Fibroblast of peridontal ligament (primary cell): ENCODE data around the gene SLX9.

Source experiments
- DNase-seq: peaks from one replicate; pipeline ENCODE4 v3.0.0-alpha.2; 2010; ENCODE audit errors: extremely low read depth

The SLX9 gene

GRCh38 chr21:44930543-44930981 is 9.3 kb upstream of the SLX9 start:
- DNase-seq, result peak; percentile 8

GRCh38 chr21:44931137-44931500 is 8.7 kb upstream of the SLX9 start:
- DNase-seq, result peak; percentile 34

DNA sequence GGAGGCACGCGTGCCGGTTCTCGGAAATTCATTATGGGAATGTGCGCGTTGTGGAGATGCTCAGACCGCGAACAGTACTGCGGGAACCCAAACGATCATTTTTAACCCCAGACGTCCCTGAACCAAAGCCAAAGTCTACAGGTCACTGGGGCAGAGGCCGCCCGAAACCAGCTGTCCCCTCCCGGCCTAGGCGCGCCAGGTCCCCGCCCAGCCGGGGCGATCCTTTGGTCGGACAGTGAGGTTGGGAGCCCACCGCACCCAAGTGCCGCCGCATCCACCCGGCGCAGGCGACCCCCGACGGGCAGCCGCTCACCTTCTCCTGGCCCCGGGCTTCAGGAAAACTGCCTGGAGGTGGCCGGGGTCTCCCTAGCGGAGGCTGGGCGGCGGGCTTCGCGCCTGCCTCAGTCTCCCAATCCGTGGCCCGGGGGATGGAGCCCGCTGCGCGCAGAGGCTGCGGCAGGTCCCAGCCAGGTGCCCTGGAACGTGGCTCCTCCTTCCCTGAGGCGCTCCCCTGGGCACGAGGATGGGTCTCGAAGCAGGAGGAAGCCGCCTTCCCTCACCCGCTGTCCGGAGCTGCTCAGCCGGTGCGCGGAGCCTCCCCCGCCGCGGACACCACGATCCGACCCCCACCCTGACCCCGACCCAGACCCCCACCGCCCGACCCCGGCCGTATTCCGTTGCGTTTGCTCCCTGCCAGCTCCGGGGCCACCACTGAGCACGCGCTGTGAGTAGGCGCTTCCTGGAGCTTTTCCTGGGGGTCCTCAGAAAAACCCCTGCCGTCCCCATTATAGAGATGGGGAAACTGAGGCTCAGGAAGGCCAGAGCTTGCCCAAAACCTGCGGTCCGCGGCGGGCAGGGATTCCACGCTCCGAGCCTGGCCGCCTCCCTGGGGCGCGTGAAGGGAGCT is 8.1 kb upstream of the SLX9 start:
- DNase-seq, result no peak

DNA sequence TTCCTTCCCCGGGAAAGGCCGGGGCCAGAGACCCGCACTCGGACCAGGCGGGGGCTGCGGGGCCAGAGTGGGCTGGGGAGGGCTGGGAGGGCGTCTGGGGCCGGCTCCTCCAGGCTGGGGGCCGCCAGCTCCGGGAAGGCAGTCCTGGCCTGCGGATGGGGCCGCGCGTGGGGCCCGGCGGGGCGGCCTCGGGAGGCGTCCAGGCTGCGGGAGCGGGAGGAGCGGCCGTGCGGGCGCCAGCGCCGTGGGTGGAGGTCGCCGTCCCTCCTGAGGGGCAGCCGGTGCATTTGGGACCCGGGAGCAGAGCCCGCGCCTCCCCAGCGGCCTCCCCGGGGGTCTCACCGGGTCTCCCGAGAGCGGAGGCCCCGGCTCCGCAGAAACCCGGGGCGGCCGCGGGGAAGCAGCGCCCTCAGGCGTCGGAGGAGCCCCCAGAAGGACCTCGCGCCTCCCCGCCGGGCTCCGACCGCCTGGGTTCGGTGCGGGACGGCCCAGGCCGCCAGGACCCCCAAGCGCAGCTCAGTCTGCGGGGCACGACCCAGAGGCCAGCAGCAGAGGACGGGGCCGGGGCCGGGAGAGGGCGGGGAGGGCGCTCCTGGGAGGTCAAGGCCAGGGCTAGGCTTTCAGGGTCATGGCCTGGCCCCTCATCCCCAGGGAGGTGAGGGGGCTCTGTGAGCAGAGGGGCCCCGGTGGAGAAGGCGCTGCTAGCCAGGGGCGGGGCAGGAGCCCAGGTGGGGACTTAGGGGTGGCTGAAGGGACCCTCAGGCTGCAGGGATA is 7.2 kb upstream of the SLX9 start:
- DNase-seq, result peak; percentile 6

GRCh38 chr21:44933199-44933917 is 6.5 kb upstream of the SLX9 start:
- DNase-seq, result no peak

GRCh38 chr21:44933918-44934260 is 5.9 kb upstream of the SLX9 start:
- no peak for DNase-seq

DNA sequence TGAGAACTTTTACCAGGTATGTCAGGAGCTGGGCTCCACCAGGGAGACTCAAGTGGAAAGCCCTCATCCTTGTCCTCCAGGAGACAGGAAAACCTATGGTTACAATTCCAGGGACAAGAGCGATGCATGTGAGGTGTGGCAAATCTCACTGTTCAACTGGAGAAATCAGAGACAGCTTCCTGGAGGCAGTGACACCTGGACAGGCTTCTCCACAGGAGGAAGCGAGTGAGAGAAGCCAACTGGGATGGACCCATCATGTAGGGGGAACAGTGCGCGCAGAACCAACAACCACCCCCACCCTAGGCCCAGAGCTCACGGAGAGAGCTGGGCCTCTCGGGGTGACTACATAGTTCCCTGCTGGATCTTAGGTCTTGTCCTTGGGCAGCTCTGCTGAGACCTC is 5.6 kb upstream of the SLX9 start:
- no peak for DNase-seq

- DNase-seq, result no peak
These were observed 4.9 kb upstream of the SLX9 start for GRCh38 chr21:44934797-44935532.

DNA sequence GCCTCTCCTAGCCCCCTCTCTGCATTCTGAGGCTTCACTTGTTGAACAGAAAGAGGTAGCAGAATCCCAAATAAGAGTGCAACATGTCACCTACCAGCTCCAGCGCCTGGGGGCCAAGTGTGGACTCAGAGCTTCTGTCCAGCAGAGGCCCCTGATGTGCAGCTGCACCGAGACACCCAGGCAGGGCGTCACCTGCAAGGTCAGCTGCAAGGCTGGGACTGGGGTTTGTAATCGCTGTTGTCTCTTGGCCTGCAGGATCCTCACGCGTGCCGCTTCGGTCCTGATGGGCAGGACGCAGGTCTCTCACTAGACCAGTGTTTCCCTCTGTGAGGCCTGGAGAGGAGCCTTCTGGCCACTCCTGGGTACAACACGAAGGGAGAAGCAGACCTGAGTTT is 4.3 kb upstream of the SLX9 start:
- DNase-seq, result no peak

DNA sequence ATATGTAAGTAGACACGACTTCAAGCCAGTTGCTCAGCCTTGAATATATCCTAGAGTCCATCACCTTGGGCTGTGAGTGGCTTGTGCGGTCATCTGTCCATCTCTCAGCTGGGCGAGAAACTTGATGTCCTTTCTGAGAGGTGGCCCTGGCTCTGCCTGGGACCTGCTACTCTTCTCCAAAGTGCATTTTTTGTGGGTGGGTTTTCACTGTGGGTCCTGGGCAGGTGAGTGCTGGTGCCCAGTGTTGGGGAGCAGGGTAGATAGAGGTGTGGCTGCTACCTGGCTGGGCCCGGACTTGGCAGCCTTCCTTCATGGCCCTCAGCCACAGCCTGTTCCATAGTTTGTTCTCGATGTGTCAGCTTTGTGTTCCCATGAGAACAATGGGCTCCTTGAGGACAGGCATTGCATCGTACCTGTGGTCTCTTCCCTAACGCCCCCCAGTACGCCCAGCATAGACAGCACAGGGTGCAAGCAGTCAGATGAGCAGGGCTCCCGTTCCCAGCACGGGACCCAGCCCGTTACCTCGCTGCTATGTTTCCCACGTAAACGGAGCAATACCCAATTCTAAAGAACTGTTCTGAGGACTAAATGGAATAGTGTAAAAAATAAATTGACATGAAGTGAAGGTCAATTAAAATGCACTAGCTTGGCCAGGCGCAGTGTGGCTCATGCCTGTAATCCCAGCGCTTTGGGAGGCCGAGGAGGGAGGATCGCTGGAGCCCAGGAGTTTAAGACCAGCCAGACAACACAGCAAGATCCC is 877 bp upstream of the SLX9 start:
- no peak for DNase-seq

GRCh38 chr21:44940116-44940631 is 345 bp downstream of the SLX9 start:
- no peak for DNase-seq

GRCh38 chr21:44941567-44941966 is 1.7 kb downstream of the SLX9 start:
- DNase-seq, result no peak

GRCh38 chr21:44942566-44942965 is 2.7 kb downstream of the SLX9 start:
- no peak for DNase-seq

GRCh38 chr21:44943005-44943685 is 3.3 kb downstream of the SLX9 start:
- DNase-seq, result no peak

DNA sequence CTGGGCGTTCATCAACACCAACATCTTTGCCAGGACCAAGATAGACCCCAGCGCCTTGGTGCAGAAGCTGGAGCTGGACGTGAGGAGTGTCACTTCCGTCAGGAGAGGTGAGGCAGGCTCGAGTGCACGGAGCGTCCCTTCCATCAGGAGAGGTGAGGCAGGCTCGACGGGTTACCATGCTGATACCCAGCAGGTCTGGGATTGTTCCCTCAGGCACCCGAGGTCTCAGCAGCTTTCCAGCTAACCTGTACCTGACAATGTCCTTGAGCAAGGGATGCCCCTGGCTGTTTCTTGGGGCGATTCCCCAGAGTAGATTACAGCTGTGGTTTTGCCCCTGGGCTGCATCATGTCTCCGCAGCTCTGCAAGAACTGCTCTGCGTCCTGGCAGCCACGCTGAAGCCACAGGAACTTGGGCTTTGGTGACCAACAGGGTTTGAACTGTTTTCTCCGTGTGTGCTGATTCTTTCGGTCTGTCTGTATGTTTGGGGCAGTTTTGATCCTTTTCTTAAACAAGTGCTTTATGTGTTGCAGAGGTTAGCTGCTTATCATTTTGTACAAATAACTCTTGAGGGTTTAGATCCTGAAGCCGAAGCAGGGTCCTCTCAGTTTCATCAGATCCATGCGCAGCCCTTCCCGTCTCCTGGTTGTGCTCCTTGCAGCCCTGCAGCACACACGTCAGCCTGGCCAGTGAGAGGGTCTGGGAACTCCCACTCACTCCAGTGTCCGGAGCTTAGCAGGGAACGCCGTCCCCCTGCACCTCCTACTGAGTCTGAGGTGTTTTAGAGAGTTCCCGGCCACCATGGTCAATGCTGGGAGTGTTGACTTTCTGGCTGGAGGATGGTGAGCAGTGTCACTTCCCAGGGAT is 4.1 kb downstream of the SLX9 start:
- DNase-seq, result no peak

GRCh38 chr21:44944596-44944995 is 4.8 kb downstream of the SLX9 start:
- DNase-seq, result no peak

- DNase-seq, result no peak
These were observed 6.6 kb downstream of the SLX9 start for GRCh38 chr21:44946254-44947041.
